Activated naive CD4-positive, alpha-beta T cell (primary cell): ENCODE results near the gene RPL7L1.
"Not testable (repeated sequence)": the region's sequence is repeated elsewhere in the genome, so short reads cannot be mapped to it uniquely, and the experiment has no call there.

Source experiments
- DNase-seq, 4 experiments: peaks; one replicate each; lab custom pipeline; 2025; lab: John Stamatoyannopoulos, UW

Gene RPL7L1

GRCh38 chr6:42891199-42891722 lies 11.8 kb downstream of the RPL7L1 start:
- no peak for DNase-seq

- DNase-seq, result not testable (repeated sequence)
Measured at GRCh38 chr6:42894041-42894828, 14.8 kb downstream of the RPL7L1 start.

- DNase-seq, result no peak
Measured at GRCh38 chr6:42896178-42896719, 16.8 kb downstream of the RPL7L1 start.

- peak; percentile 8 to 39 (median 32) for DNase-seq
Measured at GRCh38 chr6:42898891-42899361, 19.5 kb downstream of the RPL7L1 start.

GRCh38 chr6:42899871-42900270 lies 20.5 kb downstream of the RPL7L1 start:
- DNase-seq, result no peak

GRCh38 chr6:42901538-42901957 lies 22.1 kb downstream of the RPL7L1 start:
- peak in 3 of 4 experiments; percentile 6 to 38 (median 26) for DNase-seq

GRCh38 chr6:42902429-42903263 lies 23.2 kb downstream of the RPL7L1 start:
- not testable (repeated sequence) for DNase-seq

GRCh38 chr6:42904467-42904866 lies 25.1 kb downstream of the RPL7L1 start:
- no peak for DNase-seq

GRCh38 chr6:42907336-42907735 lies 27.9 kb downstream of the RPL7L1 start:
- no peak for DNase-seq

GRCh38 chr6:42909835-42910234 lies 30.4 kb downstream of the RPL7L1 start:
- no peak for DNase-seq

GRCh38 chr6:42911171-42912021 lies 32.0 kb downstream of the RPL7L1 start:
- no peak for DNase-seq

- no peak for DNase-seq
Measured at GRCh38 chr6:42914546-42914945, 35.1 kb downstream of the RPL7L1 start.

GRCh38 chr6:42915732-42916131 lies 36.3 kb downstream of the RPL7L1 start, which contains the start of gene PTCRA:
Gene PTCRA (plus strand): TSS chr6:42916053. CDS start chr6:42916070, 17 bp downstream.
- DNase-seq, result no peak

- DNase-seq, result no peak
Measured at GRCh38 chr6:42916288-42916687, 36.9 kb downstream of the RPL7L1 start.

- no peak for DNase-seq
Measured at GRCh38 chr6:42921801-42922200, 42.4 kb downstream of the RPL7L1 start.

GRCh38 chr6:42923666-42924065 lies 44.2 kb downstream of the RPL7L1 start:
- no peak for DNase-seq

- DNase-seq, result no peak
Measured at GRCh38 chr6:42925248-42925857, 45.9 kb downstream of the RPL7L1 start.

- peak; percentile 78 to 90 (median 83) for DNase-seq
Measured at GRCh38 chr6:42928986-42929820, 49.8 kb downstream of the RPL7L1 start, which contains the start of gene CNPY3. Gene CNPY3 (plus strand): TSS chr6:42929480. CDS start chr6:42929571, 91 bp downstream.

GRCh38 chr6:42929821-42930360 lies 50.5 kb downstream of the RPL7L1 start:
- DNase-seq, result peak in 2 of 4 experiments; percentile 50 to 66
